GM19463 (cell line): Measurements from ENCODE around the gene PPP2R5C.
"Not testable (repeated sequence)": the region's sequence is repeated elsewhere in the genome, so short reads cannot be mapped to it uniquely, and the experiment has no call there.

ENCODE experiments used
- ATAC-seq: cut with Tn5 transposase; IDR thresholded peaks from one replicate; pipeline ENCODE4 v1.9.1; 2021; ENCODE audit warnings: mild to moderate bottlenecking, moderate library complexity; ENCODE audit not compliant: unreplicated experiment

The PPP2R5C gene

GRCh38 chr14:101761032-101761880 is at the start of gene PPP2R5C:
Gene PPP2R5C, plus strand, starts transcription at chr14:101761709. Its CDS starts 185 bp downstream, at chr14:101761894.
- peak; percentile 59 for ATAC-seq

DNA sequence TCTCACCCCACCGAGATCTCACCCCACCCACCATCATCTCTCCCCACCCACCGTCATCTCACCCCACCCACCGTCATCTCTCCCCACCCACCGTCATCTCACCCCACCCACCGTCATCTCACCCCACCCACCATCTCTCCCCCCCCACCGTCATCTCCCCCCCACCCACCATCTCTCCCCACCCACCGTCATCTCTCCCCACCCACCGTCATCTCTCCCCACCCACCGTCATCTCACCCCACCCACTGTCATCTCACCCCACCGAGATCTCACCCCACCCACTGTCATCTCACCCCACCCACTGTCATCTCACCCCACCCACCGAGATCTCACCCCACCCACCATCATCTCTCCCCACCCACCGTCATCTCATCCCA is 49.7 kb upstream of the PPP2R5C start:
- ATAC-seq: not testable (repeated sequence)

GRCh38 chr14:101712341-101712740 is 49.2 kb upstream of the PPP2R5C start:
- ATAC-seq: not testable (repeated sequence)

GRCh38 chr14:101713091-101713490 is 48.4 kb upstream of the PPP2R5C start:
- ATAC-seq: not testable (repeated sequence)

- ATAC-seq: no peak
Measured at GRCh38 chr14:101713621-101714349, 47.7 kb upstream of the PPP2R5C start.

GRCh38 chr14:101714394-101714793 is 47.1 kb upstream of the PPP2R5C start:
- no peak for ATAC-seq

GRCh38 chr14:101715210-101716076 is 46.1 kb upstream of the PPP2R5C start:
- no peak for ATAC-seq

- ATAC-seq: no peak
Measured at GRCh38 chr14:101716077-101716950, 45.2 kb upstream of the PPP2R5C start.

DNA sequence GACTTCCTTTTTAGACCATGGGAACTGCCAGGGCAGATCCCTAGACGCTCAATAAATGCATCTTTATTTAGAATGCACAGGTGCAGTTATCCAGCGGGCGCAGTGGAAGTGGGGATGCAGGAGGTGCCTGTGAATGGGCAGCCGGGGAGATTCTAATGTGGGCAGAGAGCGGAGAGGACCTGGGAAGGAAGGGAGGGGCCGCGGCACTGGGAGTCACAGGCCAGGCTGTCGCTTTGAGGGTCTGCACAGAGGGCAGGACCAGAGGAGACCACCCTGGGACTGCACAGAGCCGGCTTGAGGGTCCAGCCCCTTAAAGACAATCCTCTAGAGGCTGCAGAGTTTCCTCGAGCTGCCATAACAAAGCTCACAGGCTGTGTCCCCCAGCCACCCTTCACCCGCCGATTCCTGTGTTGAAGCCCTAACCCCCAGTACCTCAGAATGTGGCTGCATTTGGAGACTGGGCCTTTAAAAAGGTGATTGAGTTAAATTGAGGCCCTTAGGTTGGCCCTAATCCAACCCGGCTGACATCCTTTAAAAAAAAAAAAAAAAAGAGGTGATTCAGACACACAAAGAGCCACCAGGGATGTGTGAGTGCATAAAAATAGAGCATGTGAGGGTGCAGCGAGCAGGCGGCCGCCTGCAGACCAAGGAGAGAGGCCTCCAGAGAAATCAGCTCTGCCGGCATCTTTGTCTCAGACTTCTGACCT is 44.4 kb upstream of the PPP2R5C start:
- no peak for ATAC-seq

- no peak for ATAC-seq
Measured at GRCh38 chr14:101717663-101718490, 43.6 kb upstream of the PPP2R5C start.

- no peak for ATAC-seq
Measured at GRCh38 chr14:101719045-101719645, 42.4 kb upstream of the PPP2R5C start.

DNA sequence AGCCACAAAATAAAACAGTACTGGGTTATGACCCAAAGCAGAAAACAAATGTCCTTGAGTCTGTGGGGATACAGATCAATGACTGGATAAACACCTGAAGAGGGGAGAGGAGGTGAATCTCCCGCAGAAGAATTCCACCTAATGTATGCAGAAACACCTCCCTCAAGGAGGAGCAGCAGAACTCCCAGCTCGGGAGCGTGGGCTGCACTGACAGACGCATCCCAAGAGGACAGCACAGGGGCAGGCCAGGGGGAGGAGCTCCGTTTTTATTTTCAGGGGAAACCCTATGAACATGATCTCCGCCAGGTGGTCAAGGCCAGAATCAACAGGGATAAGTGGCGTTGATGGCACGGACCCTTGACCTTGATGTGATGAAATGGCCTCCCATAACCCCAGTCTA is 41.8 kb upstream of the PPP2R5C start:
- no peak for ATAC-seq

DNA sequence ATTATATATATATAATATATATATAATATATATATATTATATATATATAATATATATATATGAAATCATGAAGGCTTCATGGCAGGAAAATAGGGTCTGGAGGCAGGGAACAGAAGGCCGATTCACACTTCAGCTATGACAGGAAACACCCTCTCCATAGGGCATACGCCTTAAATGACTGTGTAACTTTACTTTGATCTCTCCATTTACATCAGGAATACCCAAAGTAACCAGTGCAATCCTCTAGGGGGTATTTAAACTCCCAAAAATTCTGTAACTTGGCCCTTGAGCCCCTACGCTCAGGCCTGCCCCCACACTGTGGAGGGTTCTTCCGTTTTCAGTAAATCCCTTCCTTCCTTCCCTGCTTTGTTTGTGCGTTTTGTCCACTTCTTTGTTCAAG is 40.4 kb upstream of the PPP2R5C start:
- ATAC-seq: no peak

- ATAC-seq: no peak
Measured at GRCh38 chr14:101721951-101722661, 39.4 kb upstream of the PPP2R5C start.

- ATAC-seq: no peak
Measured at GRCh38 chr14:101723061-101723595, 38.4 kb upstream of the PPP2R5C start.

DNA sequence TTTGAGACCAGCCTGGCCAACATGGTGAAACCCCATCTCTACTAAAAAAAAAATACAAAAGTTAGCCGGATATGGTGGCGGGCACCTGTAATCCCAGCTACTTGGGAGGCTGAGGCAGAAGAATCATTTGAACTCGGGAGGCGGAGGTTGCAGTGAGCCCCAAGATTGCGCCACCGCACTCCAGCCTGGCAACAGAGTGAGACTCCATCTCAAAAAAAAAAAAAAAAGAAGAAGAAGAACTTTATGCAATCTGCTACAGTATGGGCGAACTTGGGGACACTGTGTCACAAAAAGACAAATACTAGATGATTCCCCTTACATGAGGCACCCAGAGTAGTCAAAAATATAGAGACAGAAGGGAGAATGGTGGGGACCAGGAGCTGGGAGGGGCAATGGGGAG is 35.9 kb upstream of the PPP2R5C start:
- not testable (repeated sequence) for ATAC-seq

- ATAC-seq: no peak
Measured at GRCh38 chr14:101726295-101726953, 35.1 kb upstream of the PPP2R5C start.
